HG02870 (cell line): ENCODE measurements around the gene FMNL2.

Experiments
- ATAC-seq: cut with Tn5 transposase; IDR thresholded peaks from one replicate; pipeline ENCODE4 v1.9.1; 2021; ENCODE audit warnings: mild to moderate bottlenecking, moderate library complexity; ENCODE audit not compliant: unreplicated experiment

Gene FMNL2

GRCh38 chr2:152444448-152444847 is 109.5 kb downstream of the FMNL2 start:
- no peak for ATAC-seq

DNA sequence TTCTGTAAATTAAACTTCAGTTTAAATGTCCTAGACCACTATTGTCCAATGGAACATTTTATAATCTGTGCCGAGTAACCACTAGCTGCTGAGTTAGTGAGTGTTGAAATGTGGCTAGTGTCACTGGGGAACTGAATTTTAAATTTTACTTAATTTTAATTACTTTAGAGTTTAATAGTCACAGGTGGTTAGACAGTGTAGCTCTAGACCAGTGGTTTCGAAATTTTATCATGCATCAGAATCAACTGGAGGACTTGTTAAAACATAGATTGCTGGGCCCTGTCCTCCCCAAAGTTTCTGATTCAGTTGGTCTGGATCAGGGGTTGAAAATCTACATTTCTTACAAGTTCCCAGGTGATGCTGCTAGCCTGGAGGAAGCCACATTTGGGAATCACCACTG is 110.4 kb downstream of the FMNL2 start:
- ATAC-seq = no peak

DNA sequence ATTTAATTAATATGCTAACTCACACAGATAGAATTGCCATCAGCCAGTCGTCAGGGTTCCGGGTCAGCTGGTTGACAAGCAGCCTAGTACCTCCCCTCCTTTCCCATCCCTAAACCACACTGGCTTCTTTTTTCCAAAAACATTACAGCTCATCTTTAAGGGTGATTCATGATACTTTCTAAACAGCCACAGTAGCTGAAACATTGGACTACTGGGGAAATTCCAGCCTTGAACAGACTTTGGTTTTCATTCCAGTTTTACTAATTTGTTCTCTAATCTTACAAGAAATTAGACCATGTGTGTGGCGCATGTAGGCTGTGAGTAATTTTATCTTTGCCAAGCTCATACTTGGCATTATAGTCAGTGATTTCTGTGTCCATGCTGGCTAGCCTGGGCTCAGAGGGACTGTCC is 110.8 kb downstream of the FMNL2 start:
- no peak for ATAC-seq

- no peak for ATAC-seq
Observed at GRCh38 chr2:152446213-152446612, 111.2 kb downstream of the FMNL2 start.

DNA sequence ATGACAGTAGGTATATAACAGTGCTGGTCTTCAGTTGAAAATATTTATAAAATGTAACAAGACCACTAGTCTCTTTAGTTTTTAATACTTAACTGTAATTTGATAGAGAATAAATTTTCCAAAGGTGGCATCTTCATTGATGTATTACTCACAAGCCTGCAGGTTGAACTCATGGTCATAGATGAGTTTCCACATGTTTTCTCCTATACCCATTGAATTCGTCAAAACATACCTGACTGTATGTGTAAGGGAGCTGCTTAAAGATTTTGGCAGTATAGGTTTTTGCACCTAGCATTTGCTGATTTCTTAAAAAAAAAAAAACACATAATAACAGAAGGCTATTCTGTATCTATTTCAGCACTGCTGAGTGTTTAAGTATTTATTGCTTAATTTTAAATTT is 112.9 kb downstream of the FMNL2 start:
- no peak for ATAC-seq

- ATAC-seq = no peak
Observed at GRCh38 chr2:152448606-152449005, 113.6 kb downstream of the FMNL2 start.

- no peak for ATAC-seq
Observed at GRCh38 chr2:152449578-152449977, 114.6 kb downstream of the FMNL2 start.

GRCh38 chr2:152450176-152450575 is 115.2 kb downstream of the FMNL2 start:
- ATAC-seq = no peak

DNA sequence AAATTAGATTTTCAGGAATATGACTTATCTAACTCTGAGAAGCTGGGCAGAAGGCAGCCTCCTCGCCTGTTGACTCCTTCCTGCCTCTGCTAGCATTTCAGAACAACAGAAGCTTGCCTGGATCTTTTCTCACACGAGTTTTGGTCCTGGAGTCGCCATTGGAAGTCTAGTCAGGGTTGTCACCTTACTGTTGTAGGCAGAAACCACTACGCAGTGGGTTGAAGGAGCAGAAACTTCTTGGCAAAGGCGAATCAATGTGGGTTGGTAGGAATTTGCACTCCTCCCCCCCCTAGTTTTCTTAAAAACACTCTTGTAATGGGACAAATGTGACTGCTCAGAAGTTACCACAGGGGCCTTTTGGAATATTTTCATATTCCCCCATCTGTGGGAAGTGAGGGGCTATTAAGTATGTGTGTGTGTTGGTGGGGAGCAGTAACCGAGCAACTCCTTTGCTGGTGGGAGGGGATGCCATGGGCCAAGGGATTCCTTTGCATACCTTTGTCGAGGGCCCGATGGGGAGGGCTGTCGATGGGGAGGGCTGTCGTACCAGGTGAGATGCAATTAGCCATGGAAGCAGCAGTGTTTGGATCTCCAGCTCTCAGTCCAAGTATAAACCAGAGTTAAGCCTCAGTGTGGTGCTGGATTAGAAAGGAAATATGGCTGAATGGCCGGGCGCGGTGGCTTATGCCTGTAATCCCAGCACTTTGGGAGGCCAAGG is 117.4 kb downstream of the FMNL2 start:
- no peak for ATAC-seq

DNA sequence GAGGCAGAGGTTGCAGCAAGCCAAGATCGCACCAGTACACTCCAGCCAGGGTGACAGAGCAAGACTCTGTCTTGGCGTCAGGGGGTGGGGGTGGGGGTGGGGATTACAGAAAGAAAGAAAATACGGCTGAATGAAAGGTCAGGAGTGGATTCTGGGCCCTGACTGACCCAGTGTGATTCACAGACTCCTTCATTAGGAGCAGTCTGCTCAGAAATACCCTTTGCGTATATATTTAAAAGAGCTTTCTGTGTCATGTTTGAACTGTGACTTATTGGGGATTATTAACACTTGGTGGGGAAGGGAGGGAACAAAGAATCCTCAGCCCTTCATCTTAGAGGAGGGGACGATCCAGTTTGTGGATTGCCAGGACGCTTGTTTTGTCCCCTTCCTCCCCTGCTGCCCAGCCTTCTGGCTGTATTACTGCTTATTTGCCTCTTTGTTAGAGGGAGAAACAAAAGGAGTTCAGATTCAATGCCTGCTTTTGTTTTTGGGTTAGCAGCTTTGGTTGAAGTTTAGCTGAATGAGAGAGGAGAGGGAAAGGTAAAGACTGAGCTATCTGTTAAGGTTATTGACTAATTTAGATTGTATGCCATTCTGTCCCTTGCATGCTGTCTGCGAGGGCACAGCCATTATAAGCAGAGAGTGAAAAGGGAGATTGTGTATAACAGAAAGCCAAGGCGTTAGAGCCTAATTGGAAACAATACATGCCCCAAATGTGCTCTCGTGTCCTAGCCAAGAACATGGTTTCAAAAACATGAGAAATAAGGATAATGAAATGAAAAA is 118.3 kb downstream of the FMNL2 start:
- ATAC-seq = no peak

GRCh38 chr2:152454371-152454770 is 119.4 kb downstream of the FMNL2 start:
- ATAC-seq = no peak

GRCh38 chr2:152454960-152455359 is 120.0 kb downstream of the FMNL2 start:
- no peak for ATAC-seq

DNA sequence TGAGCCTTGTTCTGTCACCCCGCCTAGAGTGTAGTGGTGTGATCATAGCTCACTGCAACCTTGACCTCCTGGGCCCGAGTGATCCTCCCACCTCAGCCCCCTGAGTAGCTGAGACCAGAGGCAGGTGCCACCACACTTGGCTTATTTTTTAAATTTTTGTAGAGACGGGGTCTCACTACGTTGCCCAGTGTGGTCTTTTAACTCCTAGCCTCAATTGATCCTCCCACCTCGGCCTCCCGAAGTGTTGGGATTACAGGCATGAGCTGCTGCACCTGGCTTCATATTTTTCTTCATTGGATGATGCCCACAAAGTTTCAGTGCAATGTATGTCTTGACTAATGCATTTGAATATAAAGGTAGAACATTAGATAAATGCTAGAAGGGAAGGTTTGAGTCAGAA is 120.8 kb downstream of the FMNL2 start:
- no peak for ATAC-seq

DNA sequence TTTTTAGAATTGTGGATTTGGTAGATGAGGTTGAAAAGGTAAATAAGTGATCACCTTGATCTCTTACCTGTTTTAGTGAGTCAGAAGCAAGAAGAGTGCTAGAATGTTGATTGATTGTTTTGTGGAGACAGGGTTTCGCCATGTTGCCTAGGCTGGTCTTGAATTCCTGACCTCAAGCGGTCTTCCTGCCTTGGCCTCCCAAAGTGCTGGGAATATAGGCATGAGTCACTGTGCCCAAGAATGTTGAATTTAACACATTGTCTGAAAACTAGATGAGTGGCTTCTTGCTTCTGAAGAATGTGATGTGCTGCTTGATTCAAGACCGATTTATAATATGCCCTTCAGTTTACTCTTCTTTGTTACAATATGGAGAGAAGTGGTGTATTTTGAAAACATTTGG is 121.3 kb downstream of the FMNL2 start:
- ATAC-seq = no peak

DNA sequence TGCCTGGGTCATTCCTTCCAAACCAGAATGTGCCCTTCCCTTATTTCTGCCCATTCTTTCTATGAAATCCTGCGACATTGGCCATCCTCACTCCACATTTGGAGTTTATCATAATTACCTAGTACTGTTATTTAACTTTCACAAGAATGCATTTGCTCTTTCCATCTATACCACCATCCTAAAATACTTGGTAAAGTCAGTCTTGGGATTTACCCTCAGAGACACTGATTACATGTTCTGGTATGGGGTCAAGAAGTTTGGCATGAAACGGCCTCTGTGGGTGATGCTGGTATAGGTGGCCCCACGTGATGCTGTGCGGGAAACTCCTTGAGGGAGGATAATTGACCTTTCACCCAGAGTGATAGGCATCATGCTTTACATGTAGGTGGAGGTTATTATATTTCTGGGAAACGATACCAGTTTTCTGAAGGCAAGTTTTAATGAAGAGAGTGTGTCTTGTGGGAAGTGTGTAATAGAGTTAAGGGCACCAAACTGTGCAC is 123.5 kb downstream of the FMNL2 start:
- ATAC-seq = no peak

DNA sequence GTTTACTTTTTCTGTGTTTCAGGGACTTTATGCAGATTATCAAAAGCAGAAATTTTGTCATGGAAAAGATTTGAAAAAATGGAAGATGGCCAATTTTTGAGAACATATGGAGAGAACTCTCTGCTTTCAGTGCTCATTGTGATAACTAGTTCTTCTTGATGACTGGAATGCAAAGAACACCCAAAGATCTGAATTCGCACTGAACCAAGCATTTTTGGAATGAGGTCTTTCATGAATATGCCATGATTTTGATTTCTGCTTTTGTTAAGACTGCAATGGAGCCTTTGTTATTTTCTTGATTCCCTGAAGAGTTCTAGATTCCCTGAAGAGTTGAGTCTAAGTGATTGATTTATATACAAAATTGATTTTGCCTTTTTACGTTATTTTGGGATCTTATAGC is 124.1 kb downstream of the FMNL2 start:
- no peak for ATAC-seq

DNA sequence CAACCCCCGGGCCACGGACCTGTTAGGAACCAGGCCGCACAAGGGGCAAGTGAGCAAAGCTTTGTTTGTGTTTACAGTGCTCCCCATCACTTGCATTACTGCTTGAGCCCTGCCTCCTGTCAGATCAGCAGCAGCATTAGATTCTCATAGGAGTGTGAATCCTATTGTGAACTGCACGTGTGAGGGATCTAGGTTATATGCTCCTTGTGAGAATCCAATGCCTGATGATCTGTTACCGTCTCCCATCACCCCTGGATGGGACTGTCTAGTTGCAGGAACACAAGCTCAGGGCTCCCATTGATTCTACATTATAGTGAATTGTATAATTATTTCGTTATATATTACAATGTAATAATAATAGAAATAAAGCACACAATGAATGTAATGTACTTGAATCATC is 125.6 kb downstream of the FMNL2 start:
- ATAC-seq = no peak

DNA sequence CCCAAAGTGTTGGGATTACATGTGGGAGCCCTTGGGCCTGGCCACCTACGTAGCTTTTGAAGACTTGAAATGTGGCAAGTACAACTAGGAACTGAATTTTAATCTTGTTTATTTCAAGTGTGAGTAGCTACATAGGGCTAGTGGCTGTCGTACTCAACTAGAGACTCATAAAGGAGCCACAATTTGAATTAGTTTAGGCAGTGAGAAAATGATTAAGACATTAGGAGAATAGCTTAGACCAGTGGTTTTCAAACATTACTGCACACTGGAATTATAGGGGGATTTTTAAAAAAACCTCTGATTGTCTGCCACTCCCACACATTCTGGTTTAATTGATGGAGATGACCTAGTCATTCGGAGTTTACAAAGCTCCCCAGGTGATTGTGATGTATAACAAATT is 127.1 kb downstream of the FMNL2 start:
- ATAC-seq = no peak

- ATAC-seq = no peak
Observed at GRCh38 chr2:152462779-152463178, 127.8 kb downstream of the FMNL2 start.

DNA sequence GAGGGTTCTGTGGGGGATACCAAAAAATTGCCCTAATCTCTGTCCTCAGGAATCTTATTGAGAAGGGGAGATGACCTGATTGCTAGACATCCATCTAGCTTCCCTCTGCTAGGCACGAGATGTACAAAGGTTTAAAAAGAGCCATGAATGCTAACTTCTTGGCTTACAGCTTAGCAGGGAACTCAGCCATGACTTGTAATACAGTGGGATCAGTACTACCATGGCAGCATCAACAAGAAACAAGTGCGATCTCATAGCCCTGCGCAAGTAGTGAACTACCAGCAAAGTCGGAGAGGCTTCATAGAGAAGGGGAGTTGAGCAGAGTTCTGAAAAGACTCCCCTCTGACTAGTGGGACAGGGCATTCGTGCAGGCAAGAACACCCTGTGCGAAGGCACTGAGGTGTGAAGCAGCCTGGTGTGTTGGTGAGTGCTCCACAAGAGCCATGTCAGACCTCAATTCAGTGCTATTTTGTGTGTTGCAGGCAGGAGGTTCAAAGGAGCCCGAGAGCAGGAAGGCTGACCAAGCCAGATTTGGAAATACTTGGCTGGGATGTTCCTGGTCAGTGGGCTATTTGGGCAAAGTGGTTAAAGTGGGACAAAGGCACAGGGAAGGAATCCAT is 130.0 kb downstream of the FMNL2 start:
- ATAC-seq = no peak

DNA sequence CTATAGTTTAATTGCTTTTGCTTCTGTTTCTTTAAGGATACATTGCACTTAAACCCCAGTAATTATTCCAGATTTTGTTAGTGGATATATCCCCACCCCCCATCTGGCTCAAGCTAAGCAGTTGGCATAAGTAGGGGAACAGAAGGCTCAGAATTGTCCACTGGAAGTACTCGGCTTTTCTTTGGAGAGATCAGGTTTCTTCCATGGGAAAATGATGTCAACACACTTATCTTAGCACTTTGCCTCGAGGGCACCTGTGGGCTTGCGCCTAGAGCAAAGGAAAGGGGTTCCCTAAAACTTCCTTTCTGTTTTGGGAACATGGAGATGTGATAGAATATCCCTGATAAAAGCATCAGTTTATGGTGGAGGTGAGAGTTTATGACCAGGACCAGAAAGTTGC is 130.6 kb downstream of the FMNL2 start:
- ATAC-seq = no peak

DNA sequence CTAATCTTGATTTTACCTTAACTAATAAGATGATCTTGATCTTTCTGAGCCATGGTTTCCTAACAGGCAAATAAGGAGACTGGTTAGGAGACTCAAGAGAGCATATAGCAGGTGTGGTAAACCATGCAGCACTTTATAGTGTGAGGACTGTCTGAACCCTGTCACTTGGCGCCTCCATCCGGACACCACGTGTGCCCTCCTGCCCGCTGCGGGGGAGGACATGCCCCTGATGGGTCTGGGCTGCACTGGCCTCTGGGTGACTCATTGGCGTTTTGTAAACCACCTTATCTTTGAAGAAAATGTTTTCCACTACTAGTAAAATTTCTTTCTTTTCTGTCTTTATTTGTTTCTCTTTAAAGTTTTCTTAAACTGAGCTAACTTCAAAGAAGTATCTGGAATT is 131.1 kb downstream of the FMNL2 start:
- ATAC-seq = no peak
